Mesendoderm (in vitro differentiated cells): Measurements from ENCODE around the gene SMIM23.

Experiments
- DNase-seq: peaks from one replicate; pipeline ENCODE4 v3.0.0; 2013
- H2AK5ac ChIP-seq: 2 replicates; pipeline ENCODE4 v1.6.1; 2013; ENCODE audit warnings: low read length, inconsistent platforms
- H2BK120ac ChIP-seq: 2 replicates; pipeline ENCODE4 v1.6.1; 2013; ENCODE audit warnings: low read depth, mild to moderate bottlenecking, low read length, moderate library complexity, mixed read lengths
- H2BK15ac ChIP-seq: replicated peaks from 2 replicates; pipeline ENCODE4 v1.6.1; 2013; ENCODE audit warnings: low read depth, mild to moderate bottlenecking, moderate library complexity
- H2BK5ac ChIP-seq: 2 replicates; pipeline ENCODE4 v1.6.1; 2013; ENCODE audit warnings: low read length, inconsistent platforms
- H3K18ac ChIP-seq: 2 replicates; pipeline ENCODE4 v1.6.1; 2013; ENCODE audit warnings: mild to moderate bottlenecking, low read length, mixed read lengths
- H3K23ac ChIP-seq: one replicate; pipeline ENCODE4 v1.6.1; 2013; ENCODE audit warnings: low read length
- H3K27ac ChIP-seq: 2 replicates; pipeline ENCODE4 v1.5.1; 2013; ENCODE audit warnings: low read depth, mild to moderate bottlenecking, inconsistent platforms, low read length, moderate library complexity
- H3K27me3 ChIP-seq: 2 replicates; pipeline ENCODE4 v1.6.1; 2013; ENCODE audit warnings: low read length, control low read depth, mild to moderate bottlenecking, inconsistent platforms; ENCODE audit not compliant: insufficient read depth, poor library complexity
- H3K36me3 ChIP-seq: 2 replicates; pipeline ENCODE4 v1.6.1; 2013; ENCODE audit warnings: low read length, inconsistent platforms; ENCODE audit not compliant: control insufficient read depth, insufficient read depth
- H3K4ac ChIP-seq: one replicate; pipeline ENCODE4 v1.6.1; 2013; ENCODE audit warnings: low read depth, mild to moderate bottlenecking, low read length, moderate library complexity
- H3K4me1 ChIP-seq: 2 replicates; pipeline ENCODE4 v1.6.1; 2013; ENCODE audit warnings: low read depth, low read length, inconsistent platforms; ENCODE audit not compliant: control insufficient read depth
- H3K4me2 ChIP-seq: 2 replicates; pipeline ENCODE4 v1.6.1; 2013; ENCODE audit warnings: low read length
- H3K4me3 ChIP-seq: 2 replicates; pipeline ENCODE4 v1.5.1; 2013; ENCODE audit warnings: mild to moderate bottlenecking, low read length
- H3K56ac ChIP-seq: one replicate; pipeline ENCODE4 v1.6.1; 2013; ENCODE audit warnings: low read length
- H3K79me1 ChIP-seq: 2 replicates; pipeline ENCODE4 v1.6.1; 2013; ENCODE audit warnings: low read length, inconsistent platforms
- H3K79me2 ChIP-seq: 2 replicates; pipeline ENCODE4 v1.6.1; 2013; ENCODE audit warnings: mild to moderate bottlenecking, low read length; ENCODE audit not compliant: control insufficient read depth, insufficient read depth
- H3K9ac ChIP-seq: 2 replicates; pipeline ENCODE4 v1.6.1; 2013; ENCODE audit warnings: low read length, inconsistent platforms
- H4K5ac ChIP-seq: one replicate; pipeline ENCODE4 v1.6.1; 2013; ENCODE audit warnings: low read length
- H4K8ac ChIP-seq: one replicate; pipeline ENCODE4 v1.6.1; 2013; ENCODE audit warnings: low read depth, mild to moderate bottlenecking, control low read depth, low read length, moderate library complexity
- WGBS: extraction: QIAGEN DNeasy Blood & Tissue Kit; methylation state at CpG from one replicate; pipeline ENCODE4 v1.1.7; 2013; ENCODE audit warnings: low lambda C conversion rate, missing lambda C conversion rate; ENCODE audit not compliant: insufficient coverage; ENCODE audit errors: extremely low coverage; 5-methylcytosine and 5-hydroxymethylcytosine counted together

Gene SMIM23

DNA sequence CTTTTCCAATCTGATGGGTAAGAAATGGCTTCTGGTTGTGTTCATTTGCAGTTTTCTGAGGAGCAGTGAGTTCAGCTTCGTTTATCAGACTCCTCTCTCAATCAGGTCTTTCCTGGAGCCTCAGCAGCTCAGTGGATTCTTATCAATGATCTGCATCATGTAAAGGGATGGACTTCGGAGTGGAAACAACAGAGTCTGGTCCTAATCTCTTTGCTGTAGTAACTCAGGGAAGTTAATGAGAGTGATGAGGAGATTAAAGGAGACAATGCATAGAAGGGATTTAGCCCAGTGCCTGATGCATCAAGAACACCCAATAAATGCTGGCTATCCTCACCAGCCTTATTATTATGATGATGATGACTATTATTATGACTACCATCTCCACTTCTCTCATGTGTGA lies 47.2 kb downstream of the SMIM23 start:
- no peak for DNase-seq
- H3K4me3 ChIP-seq, result no peak overlapping the region
- no peak overlapping the region for H2BK120ac ChIP-seq
- H3K56ac ChIP-seq, result no peak overlapping the region
- H2BK15ac ChIP-seq, result no peak overlapping the region
- no CpG with 5 or more reads among the region's 2 CpGs for whole genome bisulfite sequencing
- no peaks in the 10 kb centered on the region for H3K79me2 ChIP-seq
- no peaks in the 10 kb centered on the region for H3K4me1 ChIP-seq
- H3K18ac ChIP-seq, result no peak overlapping the region
- H3K4ac ChIP-seq, result no peak overlapping the region
- no peaks in the 10 kb centered on the region for H3K36me3 ChIP-seq
- H3K79me1 ChIP-seq, result no peaks in the 10 kb centered on the region
- no peaks in the 10 kb centered on the region for H3K27me3 ChIP-seq
- H3K27ac ChIP-seq, result no peak overlapping the region
- H3K4me2 ChIP-seq, result no peak overlapping the region
- no peak overlapping the region for H2AK5ac ChIP-seq
- H2BK5ac ChIP-seq, result no peak overlapping the region
- no peak overlapping the region for H3K23ac ChIP-seq
- no peak overlapping the region for H4K5ac ChIP-seq
- no peak overlapping the region for H4K8ac ChIP-seq
- H3K9ac ChIP-seq, result no peak overlapping the region

- no CpG with 5 or more reads among the region's 2 CpGs for WGBS
- no peak overlapping the region for H2AK5ac ChIP-seq
- H4K5ac ChIP-seq, result no peak overlapping the region
- no peaks in the 10 kb centered on the region for H3K79me1 ChIP-seq
- H3K4me1 ChIP-seq, result no peaks in the 10 kb centered on the region
- H2BK120ac ChIP-seq, result no peak overlapping the region
- H3K18ac ChIP-seq, result no peak overlapping the region
- H2BK15ac ChIP-seq, result no peak overlapping the region
- no peaks in the 10 kb centered on the region for H3K79me2 ChIP-seq
- no peak overlapping the region for H3K23ac ChIP-seq
- H2BK5ac ChIP-seq, result no peak overlapping the region
- H3K4me3 ChIP-seq, result no peak overlapping the region
- no peak for DNase-seq
- H4K8ac ChIP-seq, result no peak overlapping the region
- H3K9ac ChIP-seq, result no peak overlapping the region
- no peak overlapping the region for H3K4ac ChIP-seq
- H3K27me3 ChIP-seq, result no peaks in the 10 kb centered on the region
- no peaks in the 10 kb centered on the region for H3K36me3 ChIP-seq
- H3K56ac ChIP-seq, result no peak overlapping the region
- no peak overlapping the region for H3K4me2 ChIP-seq
- H3K27ac ChIP-seq, result no peak overlapping the region
Measured at GRCh38 chr5:171834461-171834860, 48.8 kb downstream of the SMIM23 start.

GRCh38 chr5:171835066-171835465 lies 49.4 kb downstream of the SMIM23 start:
- H3K9ac ChIP-seq, result no peak overlapping the region
- no peaks in the 10 kb centered on the region for H3K27me3 ChIP-seq
- H3K23ac ChIP-seq, result no peak overlapping the region
- no peak overlapping the region for H3K4me2 ChIP-seq
- no peak overlapping the region for H3K4ac ChIP-seq
- no peaks in the 10 kb centered on the region for H3K4me1 ChIP-seq
- DNase-seq, result no peak
- no peak overlapping the region for H3K56ac ChIP-seq
- H3K79me1 ChIP-seq, result no peaks in the 10 kb centered on the region
- WGBS, result no CpG with 5 or more reads among the region's 7 CpGs
- no peak overlapping the region for H4K5ac ChIP-seq
- H2BK120ac ChIP-seq, result no peak overlapping the region
- H3K4me3 ChIP-seq, result no peak overlapping the region
- H2BK5ac ChIP-seq, result no peak overlapping the region
- no peak overlapping the region for H2BK15ac ChIP-seq
- no peak overlapping the region for H2AK5ac ChIP-seq
- H4K8ac ChIP-seq, result no peak overlapping the region
- no peak overlapping the region for H3K18ac ChIP-seq
- H3K36me3 ChIP-seq, result no peaks in the 10 kb centered on the region
- no peak overlapping the region for H3K27ac ChIP-seq
- no peaks in the 10 kb centered on the region for H3K79me2 ChIP-seq

- no peaks in the 10 kb centered on the region for H3K4me1 ChIP-seq
Measured at GRCh38 chr5:171837522-171837921, 51.9 kb downstream of the SMIM23 start.

GRCh38 chr5:171838066-171838465 lies 52.4 kb downstream of the SMIM23 start:
- no peak overlapping the region for H3K4ac ChIP-seq

More at GRCh38 chr5:171837522-171837921, 51.9 kb downstream of the SMIM23 start:
- Histone ChIP-seq H2BK5ac (no peak overlapping the region), H3K27ac (no peak overlapping the region), H3K4me2 (no peak overlapping the region), H4K5ac (no peak overlapping the region), H3K9ac (no peak overlapping the region), H4K8ac (no peak overlapping the region), H3K27me3 (no peaks in the 10 kb centered on the region), H3K18ac (no peak overlapping the region), H3K79me1 (no peaks in the 10 kb centered on the region), H3K56ac (no peak overlapping the region), H2BK120ac (no peak overlapping the region), H2AK5ac (no peak overlapping the region), H3K23ac (no peak overlapping the region), H3K79me2 (no peaks in the 10 kb centered on the region), H3K4me3 (no peak overlapping the region), H3K4ac (no peak overlapping the region), H2BK15ac (no peak overlapping the region), H3K36me3 (no peaks in the 10 kb centered on the region)
- no peak for DNase-seq

GRCh38 chr5:171839112-171839511 lies 53.5 kb downstream of the SMIM23 start:
- no peak overlapping the region for H3K18ac ChIP-seq
- no peaks in the 10 kb centered on the region for H3K27me3 ChIP-seq
- no CpG with 5 or more reads among the region's 2 CpGs for WGBS

More at GRCh38 chr5:171838066-171838465, 52.4 kb downstream of the SMIM23 start:
- Histone ChIP-seq H3K23ac (no peak overlapping the region), H2AK5ac (no peak overlapping the region), H3K4me3 (no peak overlapping the region), H4K8ac (no peak overlapping the region), H3K4me1 (no peaks in the 10 kb centered on the region), H3K56ac (no peak overlapping the region), H2BK5ac (no peak overlapping the region), H4K5ac (no peak overlapping the region), H3K27ac (no peak overlapping the region), H3K79me2 (no peaks in the 10 kb centered on the region), H3K27me3 (no peaks in the 10 kb centered on the region), H2BK15ac (no peak overlapping the region), H3K36me3 (no peaks in the 10 kb centered on the region), H3K9ac (no peak overlapping the region), H3K18ac (no peak overlapping the region), H3K4me2 (no peak overlapping the region), H3K79me1 (no peaks in the 10 kb centered on the region), H2BK120ac (no peak overlapping the region)
- no CpG with 5 or more reads among the region's 12 CpGs for WGBS
- DNase-seq, result no peak

More at GRCh38 chr5:171839112-171839511, 53.5 kb downstream of the SMIM23 start:
- Histone ChIP-seq H2BK120ac (no peak overlapping the region), H4K8ac (no peak overlapping the region), H3K4ac (no peak overlapping the region), H2BK5ac (no peak overlapping the region), H4K5ac (no peak overlapping the region), H3K79me2 (no peaks in the 10 kb centered on the region), H3K4me2 (no peak overlapping the region), H3K27ac (no peak overlapping the region), H3K9ac (no peak overlapping the region), H3K36me3 (no peaks in the 10 kb centered on the region), H3K56ac (no peak overlapping the region), H3K79me1 (no peaks in the 10 kb centered on the region), H2AK5ac (no peak overlapping the region), H3K4me1 (no peaks in the 10 kb centered on the region), H3K23ac (no peak overlapping the region), H2BK15ac (no peak overlapping the region), H3K4me3 (no peak overlapping the region)
- DNase-seq, result no peak
